ENCODE results near the gene PIK3R2. TPM values are rescaled to one million over a fixed set of nuclear protein-coding genes. Genes with fewer than 3 reads are reported as not detected.

Gene PIK3R2
- polyA plus RNA-seq, 3 donors = 20.1 to 38.9 (median 30.4) TPM

DNA sequence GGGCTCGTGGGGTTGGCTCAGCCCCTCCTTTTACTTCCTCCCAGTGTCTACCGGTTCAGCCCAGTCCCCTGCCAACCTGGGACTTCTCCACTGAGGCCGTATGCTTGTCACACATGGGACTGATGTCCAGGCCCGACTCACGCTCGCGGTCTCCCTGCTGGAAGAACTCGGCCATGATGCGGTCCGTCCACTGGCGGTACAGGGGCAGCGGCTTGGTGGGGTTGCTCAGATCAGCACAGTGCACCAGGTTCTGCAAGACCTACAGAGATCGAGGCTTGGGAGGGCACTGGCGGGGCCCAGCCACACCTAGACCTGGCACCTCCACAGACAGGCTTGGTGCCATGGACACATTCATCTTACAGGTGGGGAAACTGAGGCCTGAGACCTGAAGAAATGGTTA lies 58.7 kb downstream of the PIK3R2 start:
- no peak for DNase-seq (ENCODE audit: extremely low read depth in 1 of 11, low read depth in 9 of 11, low spot score in 4 of 11)

DNA sequence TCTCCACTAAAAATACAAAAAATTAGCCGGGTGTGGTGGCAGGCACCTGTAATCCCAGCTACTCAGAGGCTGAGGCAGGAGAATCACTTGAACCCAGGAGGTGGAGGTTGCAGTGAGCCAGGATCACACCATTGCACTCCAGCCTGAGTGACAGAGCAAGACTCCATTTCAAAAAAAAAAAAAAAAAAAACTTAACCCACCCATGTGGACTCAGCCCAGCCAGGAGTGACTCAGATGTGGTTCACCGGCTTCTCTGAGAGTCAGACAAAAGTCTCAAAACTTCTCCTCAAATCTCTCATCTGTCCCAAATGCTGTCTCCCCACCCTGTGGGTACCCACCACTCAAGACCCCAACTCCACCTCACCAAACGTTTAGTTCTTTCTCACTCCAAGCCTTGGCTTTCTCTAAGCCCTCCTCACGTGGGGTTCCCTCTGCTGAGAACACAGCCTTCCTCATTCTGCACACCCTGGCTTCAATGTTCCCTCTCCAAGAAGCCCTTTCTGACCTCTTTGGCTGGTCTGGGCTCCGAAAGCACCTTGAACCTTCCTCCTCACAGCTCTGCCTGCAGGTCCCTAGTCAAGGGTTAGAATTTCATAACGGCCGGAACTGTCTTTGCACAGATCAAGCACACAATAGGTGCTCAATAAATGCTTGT lies 61.9 kb downstream of the PIK3R2 start:
- DNase-seq (ENCODE audit: extremely low read depth in 1 of 11, low read depth in 9 of 11, low spot score in 4 of 11) = no peak

DNA sequence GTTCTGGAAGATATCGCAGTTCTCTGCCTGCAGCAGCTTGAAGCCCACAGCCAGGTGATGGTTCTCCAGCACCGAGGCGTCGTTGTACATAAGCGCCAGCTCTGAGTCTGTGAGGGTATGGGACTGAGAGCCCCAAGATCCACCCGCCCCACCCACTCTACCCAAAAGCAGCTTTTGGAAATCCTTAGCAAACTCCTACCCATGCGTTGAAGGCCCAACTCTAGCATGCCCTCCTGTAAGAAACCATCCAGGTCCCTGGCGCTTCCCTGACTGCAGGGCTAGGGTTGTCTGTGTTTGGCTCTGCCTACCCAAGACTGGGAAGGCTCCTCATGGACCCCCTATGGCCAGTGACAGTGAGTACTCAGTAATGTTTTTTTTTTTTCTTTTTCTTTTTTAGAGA lies 63.8 kb downstream of the PIK3R2 start:
- no peak for DNase-seq (ENCODE audit: extremely low read depth in 1 of 11, low read depth in 9 of 11, low spot score in 4 of 11)

DNA sequence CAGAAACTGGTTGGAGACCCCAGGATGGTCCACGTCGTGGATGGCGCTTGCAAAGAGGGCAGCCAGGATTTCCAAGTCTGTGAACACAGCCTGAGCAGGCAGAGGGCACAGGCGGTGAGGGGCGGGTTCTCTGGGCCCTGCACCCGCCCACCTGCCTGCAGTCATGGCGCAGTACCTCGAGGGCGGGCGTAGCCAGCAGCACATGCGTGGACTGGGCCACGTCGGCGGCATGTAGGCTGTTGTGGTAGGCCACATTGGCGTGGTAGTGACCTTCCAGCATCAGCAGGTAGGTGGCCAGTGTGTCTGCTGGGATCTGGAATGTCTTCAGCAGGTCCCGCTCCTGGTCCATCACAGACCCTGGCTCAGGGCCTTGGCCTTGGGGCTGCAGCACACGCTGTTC lies 65.2 kb downstream of the PIK3R2 start:
- no peak for DNase-seq (ENCODE audit: extremely low read depth in 1 of 11, low read depth in 9 of 11, low spot score in 4 of 11)

DNA sequence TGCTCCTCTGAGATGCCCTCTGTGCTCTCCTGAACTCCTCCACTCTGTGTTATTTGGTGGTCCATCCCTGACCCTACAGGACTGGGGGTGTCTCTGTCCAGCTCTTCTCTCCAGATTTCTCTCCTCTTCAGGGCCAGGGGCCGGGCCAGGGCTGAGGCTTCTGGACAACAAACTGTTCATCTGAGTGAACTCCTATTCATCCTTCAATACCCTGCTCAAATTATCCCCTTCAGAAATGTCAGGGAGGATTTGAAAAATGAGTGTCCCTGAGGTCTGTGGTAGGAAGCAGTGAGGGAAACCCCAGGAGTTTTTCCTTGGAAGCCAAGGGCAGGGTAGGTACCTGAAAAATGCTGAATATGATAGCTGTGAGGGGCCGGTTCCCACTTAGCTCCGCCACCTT lies 65.6 kb downstream of the PIK3R2 start:
- no peak for DNase-seq (ENCODE audit: extremely low read depth in 1 of 11, low read depth in 9 of 11, low spot score in 4 of 11)

Other genes starting within 250 kb of the PIK3R2 start
- 10 to 100 TPM; 46.5 to 87.2 (median 70.7) TPM for gene CCDC124, start 220.1 kb upstream of the PIK3R2 start, polyA plus RNA-seq (ENCODE audit: insufficient read length in 3 of 3)
- gene KCNN1, start 186.1 kb upstream of the PIK3R2 start, polyA plus RNA-seq (ENCODE audit: insufficient read length in 3 of 3) = 1 to 10 TPM; 4.8 to 8.4 (median 5.7) TPM
- 1 to 10 TPM; 3.4 to 7.5 (median 3.8) TPM for gene ARRDC2, start 145.0 kb upstream of the PIK3R2 start, polyA plus RNA-seq (ENCODE audit: insufficient read length in 3 of 3)
- gene IL12RB1, start 66.2 kb upstream of the PIK3R2 start, polyA plus RNA-seq (ENCODE audit: insufficient read length in 3 of 3) = under 1 TPM; 0.16 to 0.44 (median 0.23) TPM
- 1 to 10 TPM; 4.6 to 9.2 (median 5.5) TPM for gene MAST3, start 55.4 kb upstream of the PIK3R2 start, polyA plus RNA-seq (ENCODE audit: insufficient read length in 3 of 3)
- gene IFI30, start 20.6 kb downstream of the PIK3R2 start, polyA plus RNA-seq (ENCODE audit: insufficient read length in 3 of 3) = 10 to 100 TPM; 11.4 to 20.4 (median 11.7) TPM
- gene MPV17L2, start 40.1 kb downstream of the PIK3R2 start, polyA plus RNA-seq (ENCODE audit: insufficient read length in 3 of 3) = 10 to 100 TPM in 1 of 3 donors, 1 to 10 TPM in 2; 7.9 to 10.3 (median 8.2) TPM
- gene RAB3A, start 50.9 kb downstream of the PIK3R2 start, polyA plus RNA-seq (ENCODE audit: insufficient read length in 3 of 3) = 1 to 10 TPM; 4.9 to 6.5 (median 5.4) TPM
- gene PDE4C, start 73.3 kb downstream of the PIK3R2 start, polyA plus RNA-seq (ENCODE audit: insufficient read length in 3 of 3) = 1 to 10 TPM in 1 of 3 donors, under 1 TPM in 2; 0.30 to 1.8 (median 0.79) TPM
- 10 to 100 TPM in 1 of 3 donors, 1 to 10 TPM in 2; 6.6 to 12.2 (median 7.2) TPM for gene IQCN, start 121.3 kb downstream of the PIK3R2 start, polyA plus RNA-seq (ENCODE audit: insufficient read length in 3 of 3)
- gene JUND, start 128.5 kb downstream of the PIK3R2 start, polyA plus RNA-seq (ENCODE audit: insufficient read length in 3 of 3) = 100 to 1,000 TPM in 2 of 3 donors, 10 to 100 TPM in 1; 71.4 to 135 (median 103) TPM
- gene LSM4, start 169.9 kb downstream of the PIK3R2 start, polyA plus RNA-seq (ENCODE audit: insufficient read length in 3 of 3) = 100 to 1,000 TPM in 2 of 3 donors, 10 to 100 TPM in 1; 84.2 to 120 (median 108) TPM
- 10 to 100 TPM; 20.9 to 35.3 (median 22.0) TPM for gene PGPEP1, start 187.4 kb downstream of the PIK3R2 start, polyA plus RNA-seq (ENCODE audit: insufficient read length in 3 of 3)
- 10 to 100 TPM in 1 of 3 donors, 1 to 10 TPM in 2; 2.2 to 10.4 (median 2.9) TPM for gene GDF15, start 233.0 kb downstream of the PIK3R2 start, polyA plus RNA-seq (ENCODE audit: insufficient read length in 3 of 3)
- 1 to 10 TPM in 1 of 3 donors, under 1 TPM in 2; 0.75 to 1.6 (median 0.88) TPM for gene LRRC25, start 244.5 kb downstream of the PIK3R2 start, polyA plus RNA-seq (ENCODE audit: insufficient read length in 3 of 3)

Measured in renal cortex interstitium (tissue), 11 donors.